ENCODE data around the gene COL23A1.

Gene COL23A1

GRCh38 chr5:178473854-178474253, 116.3 kb downstream of the COL23A1 start:
- DNase-seq = no peak

- DNase-seq = no peak
Measured at GRCh38 chr5:178472138-178472537, 118.1 kb downstream of the COL23A1 start.

DNA sequence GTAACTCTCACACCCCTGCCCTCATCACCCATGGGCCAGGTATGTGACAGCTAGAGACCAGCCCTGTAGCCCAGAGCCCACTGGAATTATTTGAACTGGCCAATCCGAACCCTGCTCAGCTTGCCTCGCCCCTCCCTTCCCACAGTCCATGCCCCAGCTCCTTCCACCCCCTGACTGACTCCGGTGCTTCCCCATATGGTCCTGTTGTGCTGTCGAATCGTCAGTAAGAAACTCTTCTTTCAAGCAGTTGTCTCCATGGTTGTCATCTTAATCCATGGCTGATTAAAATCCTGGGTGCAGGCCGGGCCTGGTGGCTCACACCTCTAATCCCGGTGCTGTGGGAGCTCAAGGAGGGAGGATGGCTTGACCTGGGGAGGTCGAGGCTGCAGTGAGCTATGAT, 118.5 kb downstream of the COL23A1 start:
- DNase-seq = no peak

GRCh38 chr5:178470760-178471025, 119.5 kb downstream of the COL23A1 start:
- no peak for DNase-seq

DNA sequence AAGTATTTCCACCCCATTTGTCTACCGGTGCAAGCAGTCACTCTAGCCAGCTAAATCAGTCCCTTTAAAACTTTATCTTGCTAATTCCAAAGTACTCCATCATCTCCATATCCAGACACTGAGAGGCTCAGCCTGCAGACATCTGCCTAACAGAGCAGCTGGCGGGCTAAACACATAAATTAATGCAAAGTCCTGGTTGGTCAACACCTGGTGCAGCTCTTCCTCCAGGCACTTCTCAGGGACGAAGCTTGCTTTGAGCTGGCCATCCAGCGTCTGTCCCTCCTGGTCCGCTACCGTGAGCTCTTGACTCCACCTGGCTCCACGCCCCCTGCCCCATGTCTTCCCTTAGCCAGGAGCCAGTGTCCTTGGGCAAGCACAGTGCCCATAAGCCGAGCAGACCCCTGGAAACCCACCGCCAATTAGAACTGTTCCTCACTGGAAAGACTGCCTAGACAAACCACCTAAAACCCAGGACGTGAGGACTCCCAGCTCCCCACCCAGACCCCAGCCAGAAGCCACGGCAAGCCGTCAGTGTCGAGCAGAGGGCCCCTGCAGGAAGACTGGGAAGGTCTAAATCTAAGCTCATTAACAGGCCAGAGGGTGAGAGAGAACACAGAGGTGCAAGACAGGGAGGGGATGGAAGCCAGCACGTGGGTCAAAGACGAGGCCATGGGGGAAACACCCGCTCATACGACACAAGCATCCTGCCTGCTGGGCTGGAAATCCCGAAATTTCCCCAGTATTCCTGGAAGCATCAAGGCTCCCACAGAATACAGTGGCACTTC, 120.0 kb downstream of the COL23A1 start:
- no peak for DNase-seq

DNA sequence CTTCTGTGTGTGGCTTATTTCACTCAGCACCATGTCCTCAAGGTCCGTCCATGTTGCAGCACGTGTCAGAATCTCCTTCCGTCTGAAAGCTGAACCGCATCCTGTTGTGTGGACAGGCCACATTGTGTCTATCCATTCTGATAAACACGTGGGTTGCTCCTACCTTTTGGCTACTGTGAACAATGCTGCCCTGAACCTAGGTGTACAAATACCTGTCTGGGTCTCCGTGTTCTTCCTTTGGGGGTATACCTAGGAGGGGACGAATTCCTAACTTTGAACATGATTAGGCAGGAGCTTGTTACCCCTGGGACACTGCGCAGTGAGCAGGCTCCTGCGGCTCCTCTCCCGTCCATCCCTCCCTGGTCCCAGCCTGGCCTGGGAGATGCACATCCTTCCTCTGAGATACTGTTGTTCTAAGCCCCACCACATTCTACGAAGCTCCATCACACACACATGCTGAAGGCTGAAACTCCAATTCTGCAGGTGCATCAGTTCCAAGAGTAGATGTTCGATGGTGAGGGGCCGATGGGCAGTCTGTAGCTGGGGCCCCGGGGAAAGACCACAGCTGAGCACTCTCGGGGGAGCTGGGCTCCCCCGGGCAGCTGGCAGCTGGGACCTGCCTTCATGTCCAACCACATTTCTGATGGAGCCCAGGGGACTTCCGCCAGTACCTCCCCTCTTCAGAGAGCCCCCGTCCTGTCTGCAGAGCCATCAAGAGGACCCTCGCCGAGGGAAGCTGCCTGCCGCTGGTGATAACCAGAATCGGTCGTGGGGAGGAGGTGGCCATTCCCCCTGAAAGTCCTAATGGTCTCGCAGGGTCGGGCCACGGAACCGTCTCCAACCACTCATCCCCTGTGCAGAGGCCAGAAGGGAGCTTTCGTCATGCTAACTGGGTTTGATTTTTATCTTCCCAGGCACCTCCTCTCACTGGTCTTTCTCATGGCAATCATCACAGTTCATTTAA, 120.9 kb downstream of the COL23A1 start:
- no peak for DNase-seq

DNA sequence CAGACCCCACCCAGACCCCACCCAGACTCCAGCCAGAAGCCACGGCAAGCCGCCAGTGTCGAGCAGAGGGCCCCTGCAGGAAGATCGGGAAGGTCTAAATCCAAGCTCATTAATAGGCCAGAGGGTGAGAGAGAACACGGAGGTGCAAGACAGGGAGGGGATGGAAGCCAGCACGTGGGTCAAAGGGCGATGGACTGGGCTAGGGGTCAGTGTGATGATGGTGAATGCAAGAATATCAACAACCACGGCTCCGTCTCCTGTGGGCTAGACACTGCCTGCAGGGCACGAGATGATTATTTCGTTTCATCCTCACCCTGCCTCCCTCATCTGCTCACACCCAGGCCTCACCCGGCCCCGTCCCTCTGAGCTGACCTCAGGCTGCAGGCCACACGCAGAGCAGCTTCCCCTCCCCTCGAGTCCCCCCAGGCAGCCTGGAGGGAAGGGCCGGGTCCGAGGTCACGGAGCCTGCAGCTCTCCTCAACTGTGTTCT, 122.0 kb downstream of the COL23A1 start:
- DNase-seq = no peak

GRCh38 chr5:178467568-178468195, 122.5 kb downstream of the COL23A1 start:
- no peak for DNase-seq

GRCh38 chr5:178467205-178467567, 123.0 kb downstream of the COL23A1 start:
- no peak for DNase-seq

DNA sequence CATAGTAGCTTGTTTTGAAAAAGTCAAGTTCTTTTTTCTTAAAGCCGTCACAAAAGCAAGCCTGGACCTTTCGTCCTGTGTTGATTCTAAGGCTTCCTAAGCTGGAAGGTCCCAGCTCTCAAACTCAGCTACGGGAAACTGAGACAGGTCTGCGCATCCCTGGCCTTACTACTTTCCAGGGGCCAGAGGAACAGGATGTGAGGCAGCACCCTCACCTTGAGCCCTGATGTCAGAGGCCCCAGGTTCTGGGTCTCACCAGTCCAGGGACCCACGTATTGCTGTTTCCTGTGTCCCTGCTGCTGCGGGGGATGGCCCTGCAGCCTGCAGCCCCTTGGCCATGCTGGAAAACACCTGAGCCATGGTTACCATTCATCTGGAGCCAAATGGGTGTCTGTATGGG, 123.9 kb downstream of the COL23A1 start:
- no peak for DNase-seq

- DNase-seq = no peak
Measured at GRCh38 chr5:178465861-178466288, 124.3 kb downstream of the COL23A1 start.

DNA sequence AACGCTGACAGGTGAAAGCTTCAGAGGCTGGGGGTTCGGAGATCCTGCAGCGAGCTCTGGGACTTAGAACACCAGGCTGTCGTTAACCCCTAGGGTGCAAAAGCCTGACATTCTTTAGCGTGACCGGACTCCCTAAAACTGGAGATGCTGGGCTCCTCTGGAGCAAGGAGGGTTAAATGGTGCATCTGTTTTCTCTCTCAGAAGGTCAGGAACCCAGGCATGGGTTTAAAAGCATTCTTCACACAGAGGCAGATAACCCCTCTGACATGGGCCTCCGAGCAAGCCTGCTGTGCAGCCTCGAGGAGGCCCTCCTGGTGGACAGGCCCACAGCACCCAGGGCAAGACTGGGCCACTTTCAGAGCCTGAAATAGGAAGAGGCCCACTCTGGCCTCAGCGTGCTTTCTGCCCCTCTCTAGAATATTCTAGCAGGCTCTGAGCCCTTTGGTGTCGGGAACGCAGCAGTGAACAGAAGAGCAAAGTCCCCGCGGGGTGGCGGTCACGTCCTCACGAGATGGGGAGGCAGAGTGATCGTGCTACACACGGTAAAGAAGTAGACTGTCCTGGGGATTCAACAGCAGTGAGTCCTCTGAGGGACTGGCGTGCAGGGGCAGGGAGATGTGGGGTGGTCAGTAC, 124.8 kb downstream of the COL23A1 start:
- DNase-seq = no peak

DNA sequence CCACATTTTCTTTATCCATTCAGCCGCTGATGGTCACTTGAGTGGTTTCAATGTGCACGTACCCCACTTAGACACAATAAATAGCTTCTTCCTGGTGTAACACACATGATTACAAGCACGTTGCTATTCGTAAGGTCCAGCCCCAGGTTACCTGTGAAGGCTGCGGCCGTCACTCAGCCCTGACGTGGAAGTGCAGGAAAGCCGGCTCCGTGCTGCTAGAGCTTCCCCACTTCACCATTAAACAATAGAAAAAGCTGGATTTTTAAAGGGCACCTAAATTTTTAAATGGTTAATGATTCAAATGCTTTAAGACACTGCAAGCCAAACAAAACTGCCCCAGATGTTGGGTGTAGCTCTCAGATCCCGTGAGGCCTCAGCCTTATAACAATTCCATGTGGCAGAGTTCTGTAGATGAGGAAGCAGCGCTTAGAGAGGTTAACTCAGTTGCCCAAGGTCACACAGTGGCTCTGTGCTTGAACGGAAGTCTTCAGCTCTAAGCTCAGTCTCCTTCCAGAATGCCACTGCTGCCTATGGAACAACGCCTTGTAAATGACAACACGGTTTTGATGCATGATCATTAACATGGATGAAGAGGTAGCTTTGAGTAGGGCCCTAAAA, 125.7 kb downstream of the COL23A1 start:
- DNase-seq = no peak

- no peak for DNase-seq
Measured at GRCh38 chr5:178463321-178464155, 126.7 kb downstream of the COL23A1 start.

DNA sequence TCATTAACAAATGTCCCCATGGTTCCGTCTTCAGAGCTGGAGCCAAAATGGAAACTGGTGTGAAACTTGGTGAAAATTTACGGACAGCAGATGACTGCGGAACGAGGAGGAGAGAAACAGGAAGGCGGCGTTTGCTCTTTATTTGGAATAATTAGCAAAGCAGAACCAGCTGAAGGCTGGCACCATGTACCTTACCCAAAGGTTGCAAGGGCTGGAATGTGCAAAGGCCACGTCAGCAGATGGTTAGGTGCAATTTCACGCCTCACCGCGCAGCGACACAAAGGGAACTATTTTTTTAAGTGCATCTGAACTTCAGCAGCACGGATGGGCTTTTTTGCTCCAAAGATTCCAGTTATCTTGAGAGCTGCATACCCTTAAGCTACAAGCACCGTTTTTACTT, 127.4 kb downstream of the COL23A1 start:
- no peak for DNase-seq

- no peak for DNase-seq
Measured at GRCh38 chr5:178462076-178462475, 128.1 kb downstream of the COL23A1 start.

- peak in 2 of 5 experiments; percentile 9 to 17 for DNase-seq
Measured at GRCh38 chr5:178461004-178461730, 129.0 kb downstream of the COL23A1 start.

- DNase-seq = no peak
Measured at GRCh38 chr5:178460598-178460997, 129.6 kb downstream of the COL23A1 start.

DNA sequence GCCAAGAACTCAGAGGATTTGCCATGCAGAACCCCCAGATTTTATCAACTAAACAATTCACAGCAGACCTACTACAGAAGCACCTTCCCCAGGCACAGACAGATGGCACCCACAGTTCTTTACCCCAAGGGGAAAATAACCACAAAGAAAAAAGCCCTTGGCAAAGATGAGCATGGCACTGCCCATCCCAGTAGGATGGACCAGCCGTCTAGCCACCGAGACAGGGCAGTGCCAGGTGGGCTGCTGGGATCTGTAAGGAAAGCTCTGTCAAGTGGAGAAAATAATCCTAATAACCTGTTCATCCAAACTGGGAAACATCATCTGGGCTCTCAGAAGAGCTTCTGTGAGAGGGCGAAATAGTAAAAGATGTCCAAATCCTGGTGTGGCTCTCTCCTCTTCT, 130.0 kb downstream of the COL23A1 start:
- DNase-seq = no peak

GRCh38 chr5:178458140-178458539, 132.1 kb downstream of the COL23A1 start:
- no peak for DNase-seq

- DNase-seq = no peak
Measured at GRCh38 chr5:178457471-178457870, 132.7 kb downstream of the COL23A1 start.
